GM10266 (cell line): ENCODE results near the gene PCDH9.
A peak's percentile ranks its signal among the peaks of the same experiment; 100 is the strongest.

Source experiments
- DNase-seq: peaks from one replicate; pipeline ENCODE4 v3.0.0; 2012; ENCODE audit errors: extremely low spot score
- TF ChIP-seq, protein P1 (sequence below): IDR thresholded peaks from 2 replicates; pipeline ENCODE4 v1.5.1; 2012; ENCODE audit warnings: mild to moderate bottlenecking, low read depth; ENCODE audit not compliant: control insufficient read depth, insufficient read depth; ENCODE audit errors: missing control alignments

The PCDH9 gene

GRCh38 chr13:67224148-67224846 lies 5.8 kb downstream of the PCDH9 start:
- TF ChIP-seq, protein P1, sequence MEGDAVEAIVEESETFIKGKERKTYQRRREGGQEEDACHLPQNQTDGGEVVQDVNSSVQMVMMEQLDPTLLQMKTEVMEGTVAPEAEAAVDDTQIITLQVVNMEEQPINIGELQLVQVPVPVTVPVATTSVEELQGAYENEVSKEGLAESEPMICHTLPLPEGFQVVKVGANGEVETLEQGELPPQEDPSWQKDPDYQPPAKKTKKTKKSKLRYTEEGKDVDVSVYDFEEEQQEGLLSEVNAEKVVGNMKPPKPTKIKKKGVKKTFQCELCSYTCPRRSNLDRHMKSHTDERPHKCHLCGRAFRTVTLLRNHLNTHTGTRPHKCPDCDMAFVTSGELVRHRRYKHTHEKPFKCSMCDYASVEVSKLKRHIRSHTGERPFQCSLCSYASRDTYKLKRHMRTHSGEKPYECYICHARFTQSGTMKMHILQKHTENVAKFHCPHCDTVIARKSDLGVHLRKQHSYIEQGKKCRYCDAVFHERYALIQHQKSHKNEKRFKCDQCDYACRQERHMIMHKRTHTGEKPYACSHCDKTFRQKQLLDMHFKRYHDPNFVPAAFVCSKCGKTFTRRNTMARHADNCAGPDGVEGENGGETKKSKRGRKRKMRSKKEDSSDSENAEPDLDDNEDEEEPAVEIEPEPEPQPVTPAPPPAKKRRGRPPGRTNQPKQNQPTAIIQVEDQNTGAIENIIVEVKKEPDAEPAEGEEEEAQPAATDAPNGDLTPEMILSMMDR: peak; percentile 40
- peak; percentile 28 for DNase-seq

- TF ChIP-seq, protein P1: no peak
- DNase-seq: no peak
Measured at GRCh38 chr13:67223742-67224141, 6.4 kb downstream of the PCDH9 start.

- TF ChIP-seq, protein P1: no peak
- no peak for DNase-seq
Measured at GRCh38 chr13:67223024-67223423, 7.1 kb downstream of the PCDH9 start.

DNA sequence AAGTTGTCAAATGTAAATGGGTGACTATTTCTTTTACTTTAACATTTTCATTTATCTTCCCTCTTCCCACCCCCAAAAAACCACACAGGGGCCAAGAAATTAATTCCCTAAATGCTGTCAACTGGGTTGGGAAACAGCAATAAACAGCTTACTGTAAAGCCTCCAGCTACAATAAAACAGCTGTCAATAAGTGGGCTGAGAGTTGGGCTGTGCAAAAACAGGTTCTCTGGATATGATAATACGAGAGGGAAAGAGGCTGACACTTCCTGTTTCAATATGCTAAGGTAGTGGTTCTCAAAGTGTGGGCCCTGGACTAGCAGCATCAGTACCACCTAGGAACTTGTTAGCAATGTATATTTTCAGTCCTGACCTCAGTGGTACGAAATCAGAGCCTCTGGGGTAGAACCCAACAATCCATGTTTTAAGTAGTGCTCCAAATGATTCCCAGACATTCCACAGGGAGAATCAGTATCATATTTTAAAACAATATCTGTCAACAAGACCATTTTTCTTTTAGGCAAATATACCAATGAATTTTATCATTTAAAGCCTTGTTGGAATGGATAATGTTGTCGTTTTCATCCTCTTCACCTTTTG lies 8.4 kb downstream of the PCDH9 start:
- no peak for DNase-seq
- TF ChIP-seq, protein P1: no peak

DNA sequence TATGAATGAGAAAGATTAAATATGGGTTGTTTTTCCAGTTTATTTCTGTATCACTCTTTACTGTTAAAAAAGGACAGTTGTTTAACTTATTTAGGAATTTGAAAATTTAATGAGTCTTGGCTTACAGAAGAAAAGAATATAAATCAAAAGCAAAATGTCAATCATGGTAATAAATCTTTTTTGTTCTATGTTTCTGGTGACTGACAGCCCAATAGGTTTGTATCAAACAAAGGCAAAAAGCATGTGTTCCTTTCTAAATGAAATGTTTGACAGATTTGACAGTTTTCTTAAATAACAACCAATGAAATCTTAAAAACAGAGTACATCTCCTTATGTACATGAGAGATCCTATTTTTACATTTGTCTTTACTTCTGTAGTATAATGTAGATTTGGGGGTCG lies 11.0 kb downstream of the PCDH9 start:
- DNase-seq: no peak
- TF ChIP-seq, protein P1: no peak

DNA sequence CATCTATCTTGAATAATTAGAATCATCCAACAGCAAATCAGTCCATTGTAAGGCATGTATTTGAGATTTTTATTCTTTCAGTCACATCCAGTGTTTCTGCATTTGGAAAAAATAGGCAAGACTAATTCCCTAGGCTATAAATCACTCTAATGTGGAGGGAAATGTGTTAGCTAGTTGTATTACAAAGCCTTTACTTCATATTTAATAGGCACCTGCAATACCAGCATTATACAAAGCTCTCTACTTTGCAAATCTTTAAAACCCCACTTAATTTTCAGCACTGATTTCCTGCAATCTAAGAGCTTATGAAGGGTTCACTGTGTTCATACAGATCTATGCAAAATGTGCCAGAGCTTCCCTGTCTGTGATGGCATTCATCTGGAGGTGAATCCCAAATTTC lies 12.3 kb downstream of the PCDH9 start:
- TF ChIP-seq, protein P1: no peak
- no peak for DNase-seq

DNA sequence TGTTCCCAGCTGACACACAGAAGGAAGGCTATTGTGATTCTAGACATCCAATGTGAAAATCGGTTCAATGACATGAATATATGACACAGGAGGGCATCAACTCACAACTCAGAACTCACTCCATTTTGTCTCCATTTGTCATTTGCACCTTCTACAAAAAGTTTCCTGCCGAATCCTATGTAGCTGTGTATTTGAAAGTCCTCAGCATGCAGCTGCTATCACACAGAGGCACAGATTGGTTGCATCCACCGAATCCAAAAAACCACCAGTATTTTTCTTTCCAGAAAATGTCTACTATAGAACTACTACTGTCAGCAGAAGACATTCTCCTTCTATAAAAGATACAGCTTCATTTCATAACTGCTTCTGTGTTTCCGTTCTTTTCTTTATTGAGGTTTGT lies 13.3 kb downstream of the PCDH9 start:
- DNase-seq: no peak
- TF ChIP-seq, protein P1: no peak
